Lower lobe of right lung (tissue), 2 donors: ENCODE results near the gene KCNB1. TPM values are rescaled to one million over a fixed set of nuclear protein-coding genes. Genes with fewer than 3 reads are reported as not detected.

ENCODE experiments used
- ATAC-seq, 2 donors: fragments of 200-7000 bp; cut with Tn5 transposase; one replicate each; pipeline ENCODE4 v1.9.1; 2020 to 2022; ENCODE audit warnings: mild to moderate bottlenecking in 2 of 2, moderate library complexity in 2 of 2
- DNase-seq: peaks from one replicate; pipeline ENCODE4 v3.0.0-alpha.2; 2020
- H3K27ac ChIP-seq: fragments of 200-600 bp; one replicate; pipeline ENCODE4 v1.8.0; 2022
- H3K27me3 ChIP-seq: fragments of 200-600 bp; one replicate; pipeline ENCODE4 v1.8.0; 2022; ENCODE audit warnings: low read depth
- H3K36me3 ChIP-seq: fragments of 200-600 bp; one replicate; pipeline ENCODE4 v1.8.0; 2022; ENCODE audit warnings: mild to moderate bottlenecking
- H3K4me1 ChIP-seq: fragments of 200-600 bp; one replicate; pipeline ENCODE4 v1.8.0; 2022
- H3K4me3 ChIP-seq: fragments of 200-600 bp; one replicate; pipeline ENCODE4 v1.8.0; 2022; ENCODE audit warnings: mild to moderate bottlenecking
- H3K9me3 ChIP-seq: fragments of 200-600 bp; one replicate; pipeline ENCODE4 v1.8.0; 2022
- CTCF ChIP-seq: fragments of 200-600 bp; IDR thresholded peaks from one replicate; pipeline ENCODE4 v1.8.0; 2022; ENCODE audit warnings: antibody characterized with exemption, mild to moderate bottlenecking
- intact Hi-C: fragments of 100-400 bp; cut with DNase I; formaldehyde crosslinking; loops from one replicate; pipeline ENCODE4 v1.11.0; 2022
- total RNA-seq: library from RNA; stranded (reverse); fragmentation: NEBNext Ultra II Directional; extraction: Animal tissue kit (Norgen Biotek cat#: 25700); gene quantifications from one replicate; pipeline ENCODE4 v1.2.1, GENCODE V29; 2021
- donor health status: DM: no; HTN: yes; CAD: no; lungs with severe emphysema.

Gene KCNB1
- total RNA-seq, 1 donor from 2014 or later: 0.53 TPM

GRCh38 chr20:49320460-49320859 lies 162.0 kb downstream of the KCNB1 start:
- no peaks in the 10 kb centered on the region for H3K9me3 ChIP-seq
- H3K27me3 ChIP-seq: peaks cover 57% of the 10 kb centered on the region
- no peak overlapping the region for H3K27ac ChIP-seq
- DNase-seq (no peak), ATAC-seq (no peak)
- intact Hi-C loops: no loop called here
- TF ChIP-seq CTCF: peak; percentile 15
- no peaks in the 10 kb centered on the region for H3K36me3 ChIP-seq
- no peak overlapping the region for H3K4me3 ChIP-seq
- H3K4me1 ChIP-seq: peaks cover 23% of the 10 kb centered on the region

GRCh38 chr20:49319208-49319809 lies 163.2 kb downstream of the KCNB1 start:
- Histone ChIP-seq H3K4me3 (peak overlapping the region; percentile 41), H3K4me1 (peaks cover 23% of the 10 kb centered on the region), H3K27me3 (peaks cover 57% of the 10 kb centered on the region), H3K36me3 (no peaks in the 10 kb centered on the region), H3K9me3 (no peaks in the 10 kb centered on the region), H3K27ac (no peak overlapping the region)
- DNase-seq: no peak
- intact Hi-C loops: no loop called here
- no peak for ATAC-seq
- TF ChIP-seq CTCF: no peak

- Histone ChIP-seq H3K4me1 (peaks cover 19% of the 10 kb centered on the region), H3K27me3 (peaks cover 57% of the 10 kb centered on the region), H3K9me3 (no peaks in the 10 kb centered on the region), H3K36me3 (no peaks in the 10 kb centered on the region), H3K4me3 (peak overlapping the region; percentile 41), H3K27ac (no peak overlapping the region)
- ATAC-seq (peak; percentile 33 to 55), DNase-seq (peak; percentile 54)
- no peak for TF ChIP-seq CTCF
- intact Hi-C loops: no loop called here
Measured at GRCh38 chr20:49318430-49319207, 163.8 kb downstream of the KCNB1 start.

GRCh38 chr20:49318091-49318429 lies 164.4 kb downstream of the KCNB1 start:
- Histone ChIP-seq H3K27ac (no peak overlapping the region), H3K36me3 (no peaks in the 10 kb centered on the region), H3K4me3 (peak overlapping the region; percentile 41), H3K9me3 (no peaks in the 10 kb centered on the region), H3K27me3 (peaks cover 57% of the 10 kb centered on the region), H3K4me1 (peaks cover 16% of the 10 kb centered on the region)
- DNase-seq (no peak), ATAC-seq (peak in 1 of 2 donors; percentile 9)
- intact Hi-C loops: no loop called here
- TF ChIP-seq CTCF: no peak

GRCh38 chr20:49316704-49317103 lies 165.8 kb downstream of the KCNB1 start:
- peaks cover 52% of the 10 kb centered on the region for H3K27me3 ChIP-seq
- H3K27ac ChIP-seq: no peak overlapping the region
- H3K4me3 ChIP-seq: no peak overlapping the region
- ATAC-seq (no peak), DNase-seq (no peak)
- H3K36me3 ChIP-seq: no peaks in the 10 kb centered on the region
- intact Hi-C loops: no loop called here
- H3K9me3 ChIP-seq: no peaks in the 10 kb centered on the region
- H3K4me1 ChIP-seq: peaks cover 16% of the 10 kb centered on the region
- TF ChIP-seq CTCF: no peak
